ENCODE measurements around the gene FPGS. TPM values are rescaled to one million over a fixed set of nuclear protein-coding genes. Genes with fewer than 3 reads are reported as not detected.

Gene FPGS
- total and polyA plus RNA-seq, 2 of the 4 experiments (the other 2 are of a cell fraction): 43.9 to 75.7 TPM

DNA sequence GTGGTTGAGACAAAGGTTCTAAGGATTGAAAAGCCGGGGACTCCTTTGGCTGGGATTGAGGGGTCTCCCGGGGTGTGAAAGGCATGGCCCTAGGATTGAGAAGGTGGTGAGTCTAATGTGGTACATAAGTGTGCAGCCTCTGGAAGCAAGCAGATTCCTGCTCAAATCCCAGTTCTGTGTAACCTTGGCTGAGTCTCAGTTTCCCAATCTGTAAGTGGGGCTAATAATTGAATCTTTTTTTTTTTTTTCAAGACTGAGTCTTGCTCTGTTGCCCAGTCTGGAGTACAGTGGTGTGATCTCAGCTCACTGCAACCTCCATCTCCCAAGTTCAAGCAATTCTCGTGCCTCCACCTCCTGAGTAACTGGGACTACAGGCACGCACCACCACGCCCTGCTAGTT lies 30.1 kb upstream of the FPGS start:
- H3K4me3 ChIP-seq (ENCODE audit: insufficient read depth, low read depth, low read length): no peak overlapping the region
- H2AK5ac ChIP-seq (ENCODE audit: low read depth, low read length): no peak overlapping the region
- intact Hi-C loops (cut with micrococcal nuclease) (no loop called here), dilution Hi-C loops (cut with HindIII; ENCODE audit: low sequenced_read_pairs, unreplicated experiment) (no loop called here), in situ Hi-C loops (cut with MboI; ENCODE audit: low sequenced_read_pairs) (no loop called here)
- no peak overlapping the region for H2BK5ac ChIP-seq (ENCODE audit: low read depth, low read length, poor library complexity, severe bottlenecking)
- ATAC-seq (ENCODE audit: low read depth) (no peak), DNase-seq (no peak)
- H3K4me1 ChIP-seq (ENCODE audit: control insufficient read depth, insufficient read depth, low read length): peaks cover 2% of the 10 kb centered on the region; the same call in 1 of the 2 replicates
- H2BK15ac ChIP-seq (ENCODE audit: low read depth, low read length): no peak overlapping the region
- BruUV-seq (replicated peaks): no TSS peak
- no peak overlapping the region for H2BK20ac ChIP-seq (ENCODE audit: low read depth, low read length)
- H4K8ac ChIP-seq (ENCODE audit: low read depth in 2 of 2, low read length in 2 of 2): no peak overlapping the region
- no peak overlapping the region for H3K4ac ChIP-seq (ENCODE audit: low read depth, low read length)
- H4K20me1 ChIP-seq (ENCODE audit: insufficient read depth, low read length): no peaks in the 10 kb centered on the region
- no peak overlapping the region for H2AK9ac ChIP-seq (replicated peaks; ENCODE audit: low read depth, low read length, poor library complexity)
- CTCF ChIA-PET: no interaction called here
- no peak overlapping the region for H3K27ac ChIP-seq (ENCODE audit: insufficient read depth, low read length)
- H3K4me2 ChIP-seq (ENCODE audit: low read depth, low read length): no peak overlapping the region
- no peaks in the 10 kb centered on the region for H3K79me1 ChIP-seq (ENCODE audit: low read depth in 1 of 2, low read length in 2 of 2)
- H2AFZ ChIP-seq (replicated peaks; ENCODE audit: low read length, poor library complexity): no peak overlapping the region
- no peaks in the 10 kb centered on the region for H3K36me3 ChIP-seq (ENCODE audit: control insufficient read depth, insufficient read depth, low read length)
- no peak overlapping the region for H3K14ac ChIP-seq (replicated peaks; ENCODE audit: low read depth, low read length)
- H3K18ac ChIP-seq (ENCODE audit: low read depth, low read length): no peak overlapping the region
- no peak overlapping the region for H3K23ac ChIP-seq (ENCODE audit: low read depth, low read length)
- 83% methylated on average over 2 of the region's 5 CpGs; no CpG with 5 or more reads in 1 of the 2 experiments for WGBS, 2 experiments (ENCODE audit: extremely low coverage in 2 of 2, insufficient read length in 1 of 2)
- no peak overlapping the region for H3K56ac ChIP-seq (ENCODE audit: extremely low read depth, insufficient read depth, low read length)
- H3K9ac ChIP-seq (ENCODE audit: low read depth, low read length): no peak overlapping the region
- H4K91ac ChIP-seq (ENCODE audit: insufficient read depth, low read depth, low read length): no peak overlapping the region
- TF ChIP-seq, protein P1, sequence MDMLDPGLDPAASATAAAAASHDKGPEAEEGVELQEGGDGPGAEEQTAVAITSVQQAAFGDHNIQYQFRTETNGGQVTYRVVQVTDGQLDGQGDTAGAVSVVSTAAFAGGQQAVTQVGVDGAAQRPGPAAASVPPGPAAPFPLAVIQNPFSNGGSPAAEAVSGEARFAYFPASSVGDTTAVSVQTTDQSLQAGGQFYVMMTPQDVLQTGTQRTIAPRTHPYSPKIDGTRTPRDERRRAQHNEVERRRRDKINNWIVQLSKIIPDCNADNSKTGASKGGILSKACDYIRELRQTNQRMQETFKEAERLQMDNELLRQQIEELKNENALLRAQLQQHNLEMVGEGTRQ (IDR thresholded peaks at IDR 0.05; ENCODE audit: low read depth, low read length): no peak
- TF ChIP-seq, protein P2, sequence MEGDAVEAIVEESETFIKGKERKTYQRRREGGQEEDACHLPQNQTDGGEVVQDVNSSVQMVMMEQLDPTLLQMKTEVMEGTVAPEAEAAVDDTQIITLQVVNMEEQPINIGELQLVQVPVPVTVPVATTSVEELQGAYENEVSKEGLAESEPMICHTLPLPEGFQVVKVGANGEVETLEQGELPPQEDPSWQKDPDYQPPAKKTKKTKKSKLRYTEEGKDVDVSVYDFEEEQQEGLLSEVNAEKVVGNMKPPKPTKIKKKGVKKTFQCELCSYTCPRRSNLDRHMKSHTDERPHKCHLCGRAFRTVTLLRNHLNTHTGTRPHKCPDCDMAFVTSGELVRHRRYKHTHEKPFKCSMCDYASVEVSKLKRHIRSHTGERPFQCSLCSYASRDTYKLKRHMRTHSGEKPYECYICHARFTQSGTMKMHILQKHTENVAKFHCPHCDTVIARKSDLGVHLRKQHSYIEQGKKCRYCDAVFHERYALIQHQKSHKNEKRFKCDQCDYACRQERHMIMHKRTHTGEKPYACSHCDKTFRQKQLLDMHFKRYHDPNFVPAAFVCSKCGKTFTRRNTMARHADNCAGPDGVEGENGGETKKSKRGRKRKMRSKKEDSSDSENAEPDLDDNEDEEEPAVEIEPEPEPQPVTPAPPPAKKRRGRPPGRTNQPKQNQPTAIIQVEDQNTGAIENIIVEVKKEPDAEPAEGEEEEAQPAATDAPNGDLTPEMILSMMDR (conservative IDR thresholded peaks at IDR 0.05; ENCODE audit: low read depth, low read length): no peak
- no peak for TF ChIP-seq POLR2A (IDR thresholded peaks at IDR 0.05; ENCODE audit: low read depth, low read length)
- H3K27me3 ChIP-seq (ENCODE audit: control insufficient read depth, insufficient read depth, low read length): peaks cover 11% of the 10 kb centered on the region
- no peak overlapping the region for H4K5ac ChIP-seq (ENCODE audit: low read depth, low read length)
- H3K9me3 ChIP-seq (ENCODE audit: control insufficient read depth, insufficient read depth, low read length): no peaks in the 10 kb centered on the region
- H3K9me1 ChIP-seq (ENCODE audit: insufficient read depth, low read length): no peaks in the 10 kb centered on the region; the same call in 1 of the 2 replicates
- no peak overlapping the region for H2BK120ac ChIP-seq (ENCODE audit: low read depth, low read length)
- POLR2A ChIA-PET (ENCODE audit: unreplicated experiment): no interaction called here
